A549 (cell line): Measurements from ENCODE around the gene SLC1A1. TPM values are rescaled to one million over a fixed set of nuclear protein-coding genes. Genes with fewer than 3 reads are reported as not detected.

ENCODE experiments used
- ATAC-seq, 2 experiments: fragments of 200-7000 bp in 1 of 2; fragments of >200 bp in 1 of 2; cut with Nextera tagmentation in 1 of 2; cut with Tn5 transposase in 1 of 2; 3 replicates each; pipeline versions ENCODE4 v1.8.0 to v1.9.1; 2018 to 2020; ENCODE audit warnings: mild to moderate bottlenecking in 1 of 2, moderate library complexity in 1 of 2
- CTCF ChIA-PET: fragments of 300-600 bp; sonication (Branson Sonifier 250); formaldehyde crosslinking; extraction: SDS; loops from one replicate; lab custom pipeline; 2021; ENCODE audit warnings: antibody characterized with exemption, inconsistent platforms; lab: Yijun Ruan, JAX
- POLR2A ChIA-PET: fragments of 350-600 bp; formaldehyde crosslinking; extraction: SDS; loops from one replicate; lab custom pipeline; 2021; ENCODE audit warnings: antibody characterized with exemption, inconsistent platforms; lab: Yijun Ruan, JAX
- DNase-seq, 2 experiments: peaks; one replicate each; pipeline versions ENCODE4 v3.0.0 to v3.0.0-alpha.2; 2011 to 2016; ENCODE audit warnings: low read depth in 1 of 2, low spot score in 1 of 2
- FAIRE-seq: peaks from 2 replicates; lab custom pipeline; 2011; peaks lifted over from hg19 to GRCh38; lab: Jason Lieb, UNC
- H3K27ac ChIP-seq, 2 experiments: fragments of >200 bp; sonication (Bioruptor Twin); formaldehyde crosslinking; 3 replicates each; pipeline ENCODE4 v1.5.1; 2016 to 2017
- H3K4me1 ChIP-seq: fragments of >200 bp; sonication (Bioruptor Twin); formaldehyde crosslinking; 3 replicates; pipeline ENCODE4 v1.6.1; 2016
- H3K4me2 ChIP-seq: fragments of >200 bp; sonication (Bioruptor Twin); formaldehyde crosslinking; 3 replicates; pipeline ENCODE4 v1.6.1; 2016
- H3K4me3 ChIP-seq: fragments of >200 bp; sonication (Bioruptor Twin); formaldehyde crosslinking; 3 replicates; pipeline ENCODE4 v1.5.1; 2016
- H3K9me3 ChIP-seq: fragments of >200 bp; sonication (Bioruptor Twin); formaldehyde crosslinking; 3 replicates; pipeline ENCODE4 v1.6.1; 2016
- ATOH8 ChIP-seq: fragments of 250-450 bp; sonication (Bioruptor Pico); IDR thresholded peaks from 2 replicates; pipeline ENCODE4 v1.5.0; 2020; ENCODE audit warnings: low read depth, mild to moderate bottlenecking, moderate library complexity
- CEBPB ChIP-seq, 2 experiments: fragments of >200 bp in 1 of 2; sonication (Bioruptor Twin) in 1 of 2; formaldehyde crosslinking in 1 of 2; IDR thresholded peaks; 2 replicates each; pipeline ENCODE4 v1.6.1; 2012 to 2016
- CHD4 ChIP-seq: fragments of 200-600 bp; sonication (generic); IDR thresholded peaks from 2 replicates; pipeline ENCODE4 v1.6.1; 2016; ENCODE audit warnings: antibody characterized with exemption, mild to moderate bottlenecking, borderline replicate concordance
- EHF ChIP-seq: fragments of 250-450 bp; sonication (Bioruptor Pico); IDR thresholded peaks from 2 replicates; pipeline ENCODE4 v1.5.0; 2020; ENCODE audit warnings: mild to moderate bottlenecking
- ELK1 ChIP-seq: fragments of 150-350 bp; IDR thresholded peaks from 2 replicates; pipeline ENCODE4 v1.6.1; 2014; ENCODE audit warnings: low read depth, mild to moderate bottlenecking, low read length
- FOSB ChIP-seq: fragments of 250-450 bp; sonication (Bioruptor Pico); IDR thresholded peaks from 2 replicates; pipeline ENCODE4 v1.5.0; 2020; ENCODE audit warnings: mild to moderate bottlenecking, moderate library complexity
- GATA3 ChIP-seq: IDR thresholded peaks from 2 replicates; pipeline ENCODE4 v1.6.1; 2012; ENCODE audit warnings: borderline replicate concordance
- HES2 ChIP-seq: fragments of >200 bp; sonication (Bioruptor Twin); formaldehyde crosslinking; IDR thresholded peaks from 2 replicates; pipeline ENCODE4 v1.6.1; 2016
- HMGXB4 ChIP-seq: fragments of 250-450 bp; sonication (Bioruptor Pico); IDR thresholded peaks from 2 replicates; pipeline ENCODE4 v1.5.0; 2021; ENCODE audit warnings: mild to moderate bottlenecking, moderate library complexity, borderline replicate concordance
- HOXB5 ChIP-seq: fragments of 250-450 bp; sonication (Bioruptor Pico); IDR thresholded peaks from 2 replicates; pipeline ENCODE4 v1.5.0; 2020; ENCODE audit warnings: mild to moderate bottlenecking, moderate library complexity
- JUN ChIP-seq, 2 experiments: fragments of >200 bp; sonication (Bioruptor Twin); formaldehyde crosslinking; IDR thresholded peaks; 2 replicates in 1 of 2; 3 replicates in 1 of 2; pipeline ENCODE4 v1.6.1; 2016 to 2017
- KDM1A ChIP-seq: fragments of 200-600 bp; sonication (generic); IDR thresholded peaks from 2 replicates; pipeline ENCODE4 v1.6.1; 2016; ENCODE audit warnings: low read depth, mild to moderate bottlenecking
- MAX ChIP-seq: IDR thresholded peaks from 2 replicates; pipeline ENCODE4 v1.6.1; 2012
- MYC ChIP-seq: IDR thresholded peaks from 2 replicates; pipeline ENCODE4 v1.6.1; 2012; ENCODE audit warnings: mild to moderate bottlenecking, inconsistent platforms, low read length, improper control_type of control experiment, borderline replicate concordance
- NR3C1 ChIP-seq: fragments of >200 bp; sonication (Bioruptor Twin); formaldehyde crosslinking; IDR thresholded peaks from 3 replicates; pipeline ENCODE4 v1.6.1; 2017
- REST ChIP-seq: fragments of 200-600 bp; sonication (generic); IDR thresholded peaks from 2 replicates; pipeline ENCODE4 v1.6.1; 2016; ENCODE audit warnings: antibody characterized with exemption, mild to moderate bottlenecking, moderate library complexity
- RFX5 ChIP-seq: fragments of 450-650 bp; IDR thresholded peaks from 2 replicates; pipeline ENCODE4 v1.7.1; 2014; ENCODE audit warnings: antibody characterized with exemption, mild to moderate bottlenecking, moderate library complexity
- ZNF302 ChIP-seq: fragments of 250-450 bp; sonication (Bioruptor Pico); IDR thresholded peaks from 2 replicates; pipeline ENCODE4 v1.9.0; 2021; ENCODE audit warnings: inconsistent platforms, mild to moderate bottlenecking, moderate library complexity
- WGBS: methylation state at CpG from one replicate; pipeline ENCODE4 v1.1.6; 2017; ENCODE audit errors: missing lambda C conversion rate; 5-methylcytosine and 5-hydroxymethylcytosine counted together
- polyA plus RNA-seq, 4 experiments: library from polyadenylated mRNA; depleted of rRNA in 3 of 4; stranded (reverse); fragments of >200 nt; fragmentation: RNase III in 1 of 4; extraction: RNeasy Plus Mini Kit Qiagen cat#74134 plus additional on column Dnase treatment in 1 of 4; gene quantifications; 2 replicates in 3 of 4; 3 replicates in 1 of 4; pipeline ENCODE4 v1.2.3, GENCODE V29; 2011 to 2017

SLC1A1 gene
- polyA plus RNA-seq, 2 of the 4 experiments (the other 2 are of a cell fraction), result 0.66 to 1.3 TPM

GRCh38 chr9:4575997-4576396 lies 85.7 kb downstream of the SLC1A1 start:
- TF ChIP-seq HES2 (no peak), CEBPB (IDR thresholded peaks at IDR 0.05) (no peak), GATA3 (no peak), MYC (no peak), EHF (CRISPR knock-in tag) (no peak), KDM1A (no peak), JUN (IDR thresholded peaks at IDR 0.05) (no peak), ELK1 (no peak), FOSB (CRISPR knock-in tag) (no peak), HOXB5 (CRISPR knock-in tag) (no peak), RFX5 (no peak), CHD4 (no peak)
- DNase-seq (no peak), FAIRE-seq (no peak), ATAC-seq (no peak)
- no peaks in the 10 kb centered on the region for H3K4me1 ChIP-seq
- POLR2A ChIA-PET, result no interaction called here
- H3K27ac ChIP-seq, result no peak overlapping the region
- no peak overlapping the region for H3K4me3 ChIP-seq
- no peaks in the 10 kb centered on the region for H3K9me3 ChIP-seq
- no peak overlapping the region for H3K4me2 ChIP-seq
- 71% methylated on average over 8 of the region's 8 CpGs for WGBS
- CTCF ChIA-PET, result no interaction called here

GRCh38 chr9:4576448-4576847 lies 86.2 kb downstream of the SLC1A1 start:
- 79% methylated on average over 8 of the region's 8 CpGs for whole genome bisulfite sequencing
- H3K4me2 ChIP-seq, result no peak overlapping the region
- ChIA-PET CTCF (no interaction called here), POLR2A (no interaction called here)
- FAIRE-seq, result no peak
- H3K9me3 ChIP-seq, result no peaks in the 10 kb centered on the region
- no peak for DNase-seq
- TF ChIP-seq REST, result no peak
- TF ChIP-seq HMGXB4, result no peak
- no peak for TF ChIP-seq GATA3
- TF ChIP-seq, all 56 proteins: peak for 0
- no peak for ATAC-seq
- no peak overlapping the region for H3K4me3 ChIP-seq
- no peaks in the 10 kb centered on the region for H3K4me1 ChIP-seq
- no peak overlapping the region for H3K27ac ChIP-seq

GRCh38 chr9:4579001-4579400 lies 88.7 kb downstream of the SLC1A1 start:
- Histone ChIP-seq H3K9me3 (no peaks in the 10 kb centered on the region), H3K4me2 (no peak overlapping the region), H3K27ac (no peak overlapping the region), H3K4me3 (no peak overlapping the region), H3K4me1 (no peaks in the 10 kb centered on the region)
- 83% methylated on average over 2 of the region's 2 CpGs for WGBS
- CTCF ChIA-PET, result interaction anchor here (1.4 kb wide), 1 partner anchor 8 kb away, joined by 3 read pairs; no protein-coding TSS in a partner anchor
- no peak for ATAC-seq
- FAIRE-seq, result no peak
- no peak for DNase-seq
- no peak for TF ChIP-seq REST
- TF ChIP-seq MAX, result no peak
- no peak for TF ChIP-seq HOXB5 (CRISPR knock-in tag)
- TF ChIP-seq JUN (IDR thresholded peaks at IDR 0.05), result no peak
- TF ChIP-seq ATOH8 (CRISPR knock-in tag), result no peak
- TF ChIP-seq ZNF302 (CRISPR knock-in tag), result no peak
- no peak for TF ChIP-seq NR3C1
- POLR2A ChIA-PET, result no interaction called here
